ES-I3 (cell line): ENCODE data around the gene NBPF1.
"Not testable (repeated sequence)": the region's sequence is repeated elsewhere in the genome, so short reads cannot be mapped to it uniquely, and the experiment has no call there.

ENCODE experiments used
- H3K36me3 ChIP-seq: 2 replicates; pipeline ENCODE4 v1.6.1; 2013; ENCODE audit warnings: mild to moderate bottlenecking, low read length, control low read depth, moderate library complexity; ENCODE audit not compliant: insufficient read depth
- H3K4me1 ChIP-seq: 2 replicates; pipeline ENCODE4 v1.6.1; 2013; ENCODE audit warnings: mild to moderate bottlenecking, control low read depth, low read length; ENCODE audit not compliant: insufficient read depth
- H3K9ac ChIP-seq: 2 replicates; pipeline ENCODE4 v1.6.1; 2013; ENCODE audit warnings: low read depth, mild to moderate bottlenecking, low read length, moderate library complexity
- H3K9me3 ChIP-seq: 2 replicates; pipeline ENCODE4 v1.6.1; 2013; ENCODE audit warnings: mild to moderate bottlenecking, low read length, moderate library complexity; ENCODE audit not compliant: control insufficient read depth, insufficient read depth

Gene NBPF1

GRCh38 chr1:16632044-16632850 is 18.9 kb upstream of the NBPF1 start:
- H3K9me3 ChIP-seq, H3K4me1 ChIP-seq, H3K9ac ChIP-seq, H3K36me3 ChIP-seq: not testable (repeated sequence)

GRCh38 chr1:16631248-16632043 is 18.1 kb upstream of the NBPF1 start:
- no peak overlapping the region for H3K9ac ChIP-seq
- H3K4me1 ChIP-seq: no peaks in the 10 kb centered on the region
- peaks cover 8% of the 10 kb centered on the region for H3K36me3 ChIP-seq
- no peaks in the 10 kb centered on the region for H3K9me3 ChIP-seq

GRCh38 chr1:16630661-16631247 is 17.4 kb upstream of the NBPF1 start:
- Histone ChIP-seq H3K36me3 (peaks cover 8% of the 10 kb centered on the region), H3K9ac (no peak overlapping the region), H3K9me3 (no peaks in the 10 kb centered on the region), H3K4me1 (no peaks in the 10 kb centered on the region)

- not testable (repeated sequence) for H3K9me3 ChIP-seq, H3K9ac ChIP-seq, H3K36me3 ChIP-seq, H3K4me1 ChIP-seq
Measured at GRCh38 chr1:16629916-16630530, 16.7 kb upstream of the NBPF1 start.

- Histone ChIP-seq H3K36me3 (peaks cover 13% of the 10 kb centered on the region), H3K9ac (no peak overlapping the region), H3K4me1 (no peaks in the 10 kb centered on the region), H3K9me3 (no peaks in the 10 kb centered on the region)
Measured at GRCh38 chr1:16628361-16629111, 15.2 kb upstream of the NBPF1 start.

- H3K4me1 ChIP-seq, H3K36me3 ChIP-seq: not testable (repeated sequence)
Measured at GRCh38 chr1:16626409-16626983, 13.1 kb upstream of the NBPF1 start.

GRCh38 chr1:16625497-16626408 is 12.4 kb upstream of the NBPF1 start:
- no peaks in the 10 kb centered on the region for H3K9me3 ChIP-seq
- H3K36me3 ChIP-seq: 0 out of 2 replicates have a peak, but pooled peaks cover 4% of the 10 kb centered on the region
- H3K4me1 ChIP-seq: no peaks in the 10 kb centered on the region; the same call in 1 of the 2 replicates
- H3K9ac ChIP-seq: no peak overlapping the region

More at GRCh38 chr1:16626409-16626983, 13.1 kb upstream of the NBPF1 start:
- H3K9ac ChIP-seq, H3K9me3 ChIP-seq: not testable (repeated sequence)

- not testable (repeated sequence) for H3K36me3 ChIP-seq, H3K9me3 ChIP-seq, H3K4me1 ChIP-seq, H3K9ac ChIP-seq
Measured at GRCh38 chr1:16623812-16624719, 10.7 kb upstream of the NBPF1 start.

- H3K9ac ChIP-seq, H3K36me3 ChIP-seq, H3K9me3 ChIP-seq, H3K4me1 ChIP-seq: not testable (repeated sequence)
Measured at GRCh38 chr1:16623337-16623736, 10.0 kb upstream of the NBPF1 start.

GRCh38 chr1:16621681-16622315 is 8.4 kb upstream of the NBPF1 start:
- H3K36me3 ChIP-seq, H3K4me1 ChIP-seq, H3K9ac ChIP-seq, H3K9me3 ChIP-seq: not testable (repeated sequence)

GRCh38 chr1:16621300-16621658 is 7.9 kb upstream of the NBPF1 start:
- H3K36me3 ChIP-seq: 0 out of 2 replicates have a peak, but pooled peaks cover 4% of the 10 kb centered on the region
- H3K9ac ChIP-seq: no peak overlapping the region
- H3K4me1 ChIP-seq: peaks cover 8% of the 10 kb centered on the region; the same call in 1 of the 2 replicates
- H3K9me3 ChIP-seq: no peaks in the 10 kb centered on the region
